Left ventricle myocardium superior (tissue), 1 donor: Measurements from ENCODE around the gene ABHD8. TPM values are rescaled to one million over a fixed set of nuclear protein-coding genes. Genes with fewer than 3 reads are reported as not detected.
A peak's percentile ranks its signal among the peaks of the same experiment; 100 is the strongest.

Experiments
- ATAC-seq: fragments of 200-7000 bp; cut with Tn5 transposase; one replicate; pipeline ENCODE4 v1.9.1; 2020; ENCODE audit warnings: mild to moderate bottlenecking, moderate library complexity
- DNase-seq: peaks from one replicate; pipeline ENCODE4 v3.0.0-alpha.2; 2020
- intact Hi-C: fragments of 100-400 bp; cut with micrococcal nuclease; formaldehyde crosslinking; loops from one replicate; pipeline ENCODE4 v1.11.0; 2022
- long read RNA-seq: library from polyadenylated mRNA; unstranded; transcript quantifications from one replicate; pipeline ENCODE4 v2.0.0, GENCODE V29; 2021
- total RNA-seq: library from RNA; stranded (reverse); fragmentation: NEBNext Ultra II Directional; extraction: Animal tissue kit (Norgen Biotek cat#: 25700); gene quantifications from one replicate; pipeline ENCODE4 v1.2.1, GENCODE V29; 2021
- donor health status: DM: no; HTN: yes; CAD: no; lungs with severe emphysema.

Gene ABHD8, protein sequence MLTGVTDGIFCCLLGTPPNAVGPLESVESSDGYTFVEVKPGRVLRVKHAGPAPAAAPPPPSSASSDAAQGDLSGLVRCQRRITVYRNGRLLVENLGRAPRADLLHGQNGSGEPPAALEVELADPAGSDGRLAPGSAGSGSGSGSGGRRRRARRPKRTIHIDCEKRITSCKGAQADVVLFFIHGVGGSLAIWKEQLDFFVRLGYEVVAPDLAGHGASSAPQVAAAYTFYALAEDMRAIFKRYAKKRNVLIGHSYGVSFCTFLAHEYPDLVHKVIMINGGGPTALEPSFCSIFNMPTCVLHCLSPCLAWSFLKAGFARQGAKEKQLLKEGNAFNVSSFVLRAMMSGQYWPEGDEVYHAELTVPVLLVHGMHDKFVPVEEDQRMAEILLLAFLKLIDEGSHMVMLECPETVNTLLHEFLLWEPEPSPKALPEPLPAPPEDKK
- total RNA-seq = 14.8 TPM
- long read RNA-seq, transcript ABHD8-201 (5 exons, 2,090 nt) = major isoform, 24 of 28 reads
- long read RNA-seq, partial matches to known transcripts = 3 of 28 reads
- long read RNA-seq, other reads (novel, unspliced or antisense) = 1 of 28 reads

DNA sequence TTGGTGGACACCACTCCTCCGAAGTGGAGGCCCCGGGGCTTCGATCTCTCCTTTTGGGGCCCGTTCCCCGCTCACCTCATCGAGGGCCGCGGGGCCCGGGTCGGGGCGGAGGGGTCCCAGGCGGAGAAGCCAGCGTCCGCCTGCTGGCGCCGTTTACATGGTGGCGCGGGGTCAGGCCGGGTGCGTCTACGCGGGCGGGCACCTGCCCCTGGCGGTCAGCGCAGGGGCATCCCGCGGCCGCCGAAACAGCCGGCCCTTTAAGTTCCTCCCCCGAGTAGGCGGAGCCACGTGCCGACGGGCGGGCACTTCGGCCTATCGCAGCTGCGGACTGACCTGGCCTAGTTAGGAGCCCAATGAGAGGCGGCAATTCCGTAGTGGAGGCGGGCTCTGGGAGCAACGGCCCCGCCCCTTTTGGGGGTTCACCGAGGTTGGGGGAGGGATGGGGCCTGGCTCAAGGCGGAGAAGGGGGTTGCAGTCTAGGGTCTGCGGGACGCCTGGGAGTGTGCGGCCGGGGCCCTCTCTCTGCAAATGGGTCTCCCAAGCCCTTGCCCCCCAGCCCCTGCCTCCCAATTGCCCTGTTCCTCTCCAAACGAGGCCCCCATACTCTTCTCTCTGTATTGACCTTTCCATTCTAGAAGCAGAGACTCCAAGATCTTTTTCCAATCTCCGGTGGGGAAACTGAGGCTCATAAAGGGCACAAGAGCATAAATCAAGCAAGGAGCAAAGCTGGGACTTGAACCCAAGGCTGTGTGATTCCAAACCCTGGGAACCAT, at the start of gene ABHD8:
Gene ABHD8 (minus strand): TSS at position 259 of the 773 bp plus-strand sequence. CDS start 1,809 bp downstream, outside the sequence.
- intact Hi-C loops = no loop called here
- peak; percentile 78 for ATAC-seq

DNA sequence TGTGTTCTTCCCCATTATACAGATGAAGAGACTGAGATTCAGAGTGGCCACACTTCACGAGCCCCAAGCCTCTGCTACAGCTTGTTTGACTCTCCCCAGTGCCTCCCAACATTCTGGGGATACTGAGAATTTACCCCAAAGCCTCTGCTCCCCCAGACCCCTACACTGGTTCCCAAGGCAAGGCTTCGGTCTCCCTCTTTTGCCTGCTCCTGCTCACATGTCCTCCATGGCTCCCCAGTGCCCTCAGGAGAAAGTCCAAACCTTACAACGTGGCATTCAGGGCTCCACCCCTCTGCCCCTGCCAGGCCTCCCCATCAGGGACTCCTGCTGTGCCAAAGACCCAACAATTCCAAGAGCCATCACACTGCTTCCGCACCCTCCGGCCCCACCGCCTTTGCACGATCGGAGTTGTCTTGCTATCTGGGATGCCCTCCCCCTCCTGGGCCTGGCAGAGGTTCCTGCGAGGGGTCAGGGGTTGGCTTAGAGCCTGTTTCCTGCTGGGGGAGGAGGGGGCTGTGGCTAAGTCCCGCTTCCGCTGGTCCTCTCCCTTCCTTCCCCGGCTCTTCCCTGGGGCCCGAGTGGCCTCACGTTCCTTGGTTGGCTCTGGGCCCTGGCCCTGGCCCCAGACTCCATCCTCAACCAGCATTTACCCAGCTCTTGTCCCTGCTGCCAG, 49.5 kb upstream of the ABHD8 start:
- ATAC-seq = no peak
- DNase-seq = peak; percentile 38
- intact Hi-C loops = no loop called here

More for the DNA sequence above, at the start of gene ABHD8:
- peak; percentile 97 for DNase-seq

DNA sequence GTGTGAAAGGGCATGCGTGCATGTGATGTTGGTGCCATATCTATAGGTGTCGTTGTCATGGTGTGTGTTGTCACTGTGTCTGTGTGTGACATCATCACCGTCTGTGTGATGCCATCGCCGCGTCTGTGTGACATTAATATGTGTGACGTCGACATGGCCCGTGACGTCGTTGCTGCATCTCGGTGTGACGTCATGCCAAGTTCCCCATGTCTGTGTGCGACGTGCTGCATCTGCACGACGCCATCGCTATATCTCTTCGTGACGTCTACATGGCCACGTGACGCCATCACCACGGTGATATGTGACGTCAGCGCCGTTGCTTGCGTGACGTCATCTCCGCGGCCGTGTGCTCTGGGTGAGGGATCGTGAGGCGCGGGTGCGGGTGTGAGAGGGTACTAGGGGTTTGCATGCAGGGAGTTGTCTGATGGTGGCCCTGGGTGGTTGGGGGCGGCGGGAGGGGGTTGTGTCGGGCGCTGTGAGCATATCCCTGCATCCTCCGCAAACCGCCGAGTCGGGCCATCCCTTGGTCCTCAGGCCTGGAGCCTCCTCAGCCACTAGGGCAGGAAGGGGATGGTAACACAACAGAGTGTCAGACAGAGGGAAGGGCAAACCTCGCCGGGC, 48.7 kb upstream of the ABHD8 start:
- DNase-seq = no peak
- intact Hi-C loops = no loop called here
- ATAC-seq = no peak

DNA sequence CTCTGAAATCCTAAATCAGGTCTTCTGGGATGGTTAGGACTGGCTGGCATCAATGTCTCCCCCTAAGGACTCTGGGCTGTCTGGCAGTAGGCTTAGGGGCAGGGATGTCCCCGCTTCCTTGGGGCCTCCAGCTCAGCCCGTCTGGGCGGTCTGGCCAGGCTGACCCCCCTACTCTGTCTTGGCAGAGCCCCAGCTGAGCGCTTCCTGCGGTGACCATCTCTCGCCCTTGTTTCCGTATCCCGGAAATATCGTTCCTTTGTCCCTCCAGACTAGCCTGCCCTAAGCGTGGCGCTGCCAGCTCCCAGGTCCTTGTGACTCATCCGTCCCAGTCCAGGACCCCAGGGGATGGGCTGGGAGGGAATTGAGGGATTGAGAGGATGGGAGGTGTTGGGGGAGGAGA, 45.5 kb upstream of the ABHD8 start:
- peak; percentile 78 for DNase-seq
- intact Hi-C loops = loop anchor here (5.0 kb wide), 1 partner anchor 39 kb away; no protein-coding TSS in a partner anchor
- ATAC-seq = peak; percentile 72

DNA sequence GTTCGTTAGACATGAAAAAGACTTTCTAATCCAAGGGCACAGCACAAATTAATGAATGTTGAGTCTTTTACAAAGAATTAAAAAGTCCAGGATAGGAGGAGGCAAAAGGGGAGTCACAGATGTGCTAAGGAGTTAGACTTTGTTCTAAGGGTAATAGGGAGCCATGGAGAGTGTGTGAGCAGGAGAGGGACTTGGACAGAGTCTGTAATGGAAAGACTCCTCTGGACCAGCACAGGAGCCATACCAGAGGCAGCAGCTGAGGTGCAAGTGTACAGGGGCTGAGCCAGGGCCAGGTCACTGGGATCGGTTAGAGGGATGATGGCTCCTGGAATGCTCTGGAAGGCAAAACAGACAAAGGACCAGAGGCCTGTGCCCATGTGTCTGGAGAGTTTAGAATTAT, 44.7 kb upstream of the ABHD8 start:
- DNase-seq = no peak
- ATAC-seq = no peak
- intact Hi-C loops = loop anchor here (5.0 kb wide), 1 partner anchor 39 kb away; no protein-coding TSS in a partner anchor

DNA sequence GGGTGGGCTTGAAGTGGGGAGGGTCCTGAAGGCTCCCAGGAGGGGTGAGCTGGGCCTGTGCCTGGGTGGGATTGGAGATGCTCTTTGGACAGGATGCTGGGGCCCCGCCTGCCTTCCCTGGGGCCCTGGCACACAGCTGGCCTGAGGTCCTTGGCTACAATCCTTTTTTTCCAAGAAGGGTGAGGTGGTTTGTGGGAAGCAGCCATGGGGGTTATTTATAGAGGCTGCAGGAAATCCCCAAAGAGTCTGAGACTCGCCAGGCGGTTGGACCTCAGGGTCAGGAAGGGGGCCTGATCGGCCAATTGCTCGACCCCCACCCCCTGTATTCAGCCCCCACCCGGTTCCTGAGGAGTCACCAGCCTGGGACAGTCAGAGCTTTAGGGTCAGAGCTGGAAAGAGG, 44.1 kb upstream of the ABHD8 start:
- peak; percentile 66 for ATAC-seq
- DNase-seq = peak; percentile 47
- intact Hi-C loops = loop anchor here (5.0 kb wide), 1 partner anchor 40 kb away; no protein-coding TSS in a partner anchor

DNA sequence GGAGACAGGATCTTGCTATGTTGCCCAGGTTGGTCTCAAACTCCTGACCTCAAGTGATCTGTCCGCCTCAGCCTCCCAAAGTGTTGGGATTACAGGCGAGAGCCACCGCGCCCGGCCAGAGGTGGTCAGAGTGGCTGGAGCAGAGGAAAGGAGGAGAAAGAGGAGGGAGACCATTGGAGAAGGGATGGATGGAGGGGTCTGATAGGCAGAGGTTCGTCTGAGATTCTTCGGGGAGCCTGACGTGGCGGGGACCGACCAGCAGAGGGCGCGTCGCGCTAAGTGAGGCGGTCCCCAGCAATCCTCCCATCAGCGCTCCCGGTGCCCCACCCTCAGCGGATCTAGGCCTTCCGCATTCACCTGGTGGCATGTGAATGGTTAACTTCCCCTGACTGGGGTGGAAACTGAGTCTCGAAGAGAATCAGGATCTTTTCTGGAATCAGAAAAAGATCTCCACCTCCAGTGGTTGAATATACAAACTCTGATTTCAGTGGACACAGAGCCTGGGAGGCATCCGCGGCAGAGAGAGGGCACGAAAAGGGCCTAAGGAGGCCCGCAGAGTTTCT, 43.0 kb upstream of the ABHD8 start:
- intact Hi-C loops = loop anchor here (5.0 kb wide), 1 partner anchor 41 kb away; no protein-coding TSS in a partner anchor
- peak; percentile 88 for DNase-seq
- ATAC-seq = peak; percentile 82

DNA sequence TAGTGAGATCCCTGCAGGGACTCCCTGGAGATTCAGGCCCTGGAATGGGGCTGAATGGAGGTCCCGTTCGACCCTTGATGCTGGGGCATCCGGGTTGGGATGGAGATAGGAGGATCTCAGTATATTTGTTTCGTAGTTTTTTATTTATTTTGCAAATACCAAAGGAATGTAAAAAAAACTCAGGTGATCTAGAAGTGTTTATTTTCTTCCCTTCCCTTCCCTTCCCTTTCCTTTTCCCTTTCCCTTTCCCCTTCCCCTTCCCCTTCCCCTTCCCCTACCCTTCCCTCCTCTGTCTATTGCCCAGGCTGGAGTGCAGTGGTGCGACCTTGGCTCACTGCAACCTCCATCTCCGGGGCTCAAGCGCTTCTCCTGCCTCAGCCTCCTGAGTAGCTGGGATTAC, 38.6 kb upstream of the ABHD8 start:
- no peak for DNase-seq
- no peak for ATAC-seq
- intact Hi-C loops = no loop called here

DNA sequence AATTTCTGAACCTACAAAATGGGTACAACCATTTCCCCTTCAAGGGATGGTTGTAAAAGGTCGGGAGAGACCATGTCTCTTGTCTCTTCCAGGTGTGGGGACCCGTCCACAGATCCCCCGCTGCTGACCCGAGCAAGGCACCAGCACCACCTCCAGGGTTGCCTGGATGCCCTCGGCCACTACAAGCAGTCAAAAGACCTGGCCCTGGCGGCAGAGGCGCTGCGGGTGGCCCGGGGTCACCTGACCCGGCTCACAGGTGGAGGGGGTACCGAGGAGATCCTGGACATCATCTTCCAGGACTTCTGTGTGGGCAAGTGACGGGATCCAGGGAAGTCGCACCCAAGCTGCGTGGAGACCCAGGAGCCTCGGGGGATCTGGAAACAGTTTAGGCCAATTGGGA, 38.2 kb upstream of the ABHD8 start:
- intact Hi-C loops = no loop called here
- no peak for DNase-seq
- no peak for ATAC-seq

DNA sequence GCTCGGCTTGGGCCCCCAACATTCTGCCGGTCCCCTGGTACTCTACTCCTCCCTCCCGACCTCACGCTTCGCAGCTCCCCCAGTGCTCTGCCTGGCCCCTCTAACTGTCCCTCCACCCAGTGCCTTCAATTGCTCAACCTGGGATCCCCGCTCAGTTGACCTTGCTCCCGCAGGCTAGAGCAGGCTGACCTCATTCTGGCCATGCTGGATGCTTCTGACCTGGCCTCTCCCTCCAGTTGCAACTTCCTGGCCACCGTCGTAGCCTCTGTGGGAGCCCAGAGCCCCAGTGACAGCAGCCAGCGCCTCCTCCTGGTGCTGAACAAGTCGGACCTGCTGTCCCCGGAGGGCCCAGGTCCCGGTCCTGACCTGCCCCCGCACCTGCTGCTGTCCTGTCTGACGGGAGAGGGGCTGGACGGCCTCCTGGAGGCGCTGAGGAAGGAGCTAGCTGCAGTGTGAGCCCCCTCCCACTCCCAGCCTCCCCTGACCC, 37.7 kb upstream of the ABHD8 start:
- intact Hi-C loops = no loop called here
- DNase-seq (no peak), ATAC-seq (no peak)

DNA sequence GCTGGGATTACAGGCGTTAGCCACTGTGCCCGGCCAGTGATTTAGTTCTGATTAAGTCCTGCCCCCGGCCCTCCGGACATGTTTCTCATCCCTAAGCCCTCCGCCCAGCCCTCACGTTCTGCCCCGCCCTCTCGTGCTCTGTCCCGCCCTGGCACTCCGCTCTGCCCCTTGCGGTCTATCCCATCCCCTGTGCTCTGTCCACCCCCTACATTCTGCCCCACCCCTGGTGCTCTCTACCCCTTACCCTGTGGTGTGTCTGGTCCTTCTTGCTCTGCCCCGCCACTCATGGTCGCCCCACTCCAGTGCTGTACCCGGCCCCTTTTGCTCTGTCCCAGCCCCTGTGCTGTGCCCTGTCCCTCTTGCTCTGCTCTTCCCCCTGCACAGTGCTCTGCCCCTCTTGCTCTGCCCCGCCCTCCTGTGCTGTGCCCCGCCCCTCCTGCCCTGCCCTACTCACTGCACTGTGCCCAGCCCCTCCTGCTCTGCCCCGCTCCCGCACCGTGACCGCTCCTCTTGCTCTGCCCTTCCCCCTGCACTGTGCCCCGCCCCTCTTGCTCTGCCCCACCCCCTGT, 37.2 kb upstream of the ABHD8 start:
- peak; percentile 38 for DNase-seq

DNA sequence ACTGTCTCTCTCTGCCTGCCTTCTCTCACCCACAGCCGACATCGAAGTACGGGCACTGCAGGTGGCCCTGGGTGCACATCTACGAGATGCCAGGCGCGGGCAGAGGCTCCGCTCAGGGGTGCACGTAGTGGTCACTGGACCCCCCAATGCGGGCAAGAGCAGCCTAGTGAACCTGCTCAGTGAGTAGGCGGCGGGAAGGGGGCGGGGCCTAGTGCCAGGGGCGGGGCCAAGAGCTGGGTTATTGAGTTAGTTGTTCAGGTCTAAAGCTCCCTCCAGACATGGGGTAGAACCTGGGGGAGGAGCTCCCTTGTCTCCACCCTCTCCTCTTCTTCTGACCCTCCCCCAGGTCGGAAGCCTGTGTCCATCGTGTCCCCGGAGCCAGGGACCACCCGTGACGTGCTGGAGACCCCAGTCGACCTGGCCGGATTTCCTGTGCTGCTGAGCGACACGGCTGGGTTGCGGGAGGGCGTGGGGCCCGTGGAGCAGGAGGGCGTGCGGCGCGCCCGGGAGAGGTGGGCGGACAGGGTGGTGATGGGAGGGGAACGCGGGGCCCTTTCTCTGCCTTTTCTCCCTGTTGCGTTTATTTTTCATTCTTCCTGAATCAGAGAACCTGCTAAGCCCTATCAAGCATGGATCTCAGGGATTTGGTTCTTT, 36.0 kb upstream of the ABHD8 start:
- intact Hi-C loops = no loop called here
- ATAC-seq = no peak
- no peak for DNase-seq

More for the DNA sequence above, 37.2 kb upstream of the ABHD8 start:
- intact Hi-C loops = no loop called here
- ATAC-seq = no peak

DNA sequence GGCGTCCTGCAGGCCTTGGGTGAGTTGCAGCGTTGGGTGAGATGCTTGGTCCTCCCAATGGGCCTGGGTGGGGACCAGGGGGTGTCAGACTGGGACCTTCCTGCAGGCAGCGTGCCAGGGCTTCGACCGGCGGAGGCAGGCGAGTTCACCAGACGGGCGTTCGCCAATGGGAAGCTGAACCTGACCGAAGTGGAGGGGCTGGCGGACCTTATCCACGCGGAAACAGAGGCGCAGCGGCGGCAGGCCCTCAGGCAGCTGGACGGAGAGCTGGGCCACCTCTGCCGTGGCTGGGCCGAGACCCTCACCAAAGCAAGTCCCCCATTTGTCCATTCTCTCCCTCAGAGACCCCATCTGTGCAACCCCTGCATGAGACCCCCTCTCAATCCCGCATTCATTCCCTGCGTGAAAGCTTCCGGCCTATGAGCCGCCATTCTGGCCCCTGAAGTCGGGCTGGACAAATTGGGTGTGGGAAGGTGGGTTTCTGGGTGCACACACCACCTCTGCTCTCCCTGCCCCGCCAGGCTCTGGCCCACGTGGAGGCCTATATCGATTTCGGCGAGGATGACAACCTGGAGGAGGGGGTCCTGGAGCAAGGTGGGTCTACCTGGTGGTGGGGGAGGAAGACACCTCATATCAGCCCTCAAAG, 35.3 kb upstream of the ABHD8 start:
- intact Hi-C loops = no loop called here

DNA sequence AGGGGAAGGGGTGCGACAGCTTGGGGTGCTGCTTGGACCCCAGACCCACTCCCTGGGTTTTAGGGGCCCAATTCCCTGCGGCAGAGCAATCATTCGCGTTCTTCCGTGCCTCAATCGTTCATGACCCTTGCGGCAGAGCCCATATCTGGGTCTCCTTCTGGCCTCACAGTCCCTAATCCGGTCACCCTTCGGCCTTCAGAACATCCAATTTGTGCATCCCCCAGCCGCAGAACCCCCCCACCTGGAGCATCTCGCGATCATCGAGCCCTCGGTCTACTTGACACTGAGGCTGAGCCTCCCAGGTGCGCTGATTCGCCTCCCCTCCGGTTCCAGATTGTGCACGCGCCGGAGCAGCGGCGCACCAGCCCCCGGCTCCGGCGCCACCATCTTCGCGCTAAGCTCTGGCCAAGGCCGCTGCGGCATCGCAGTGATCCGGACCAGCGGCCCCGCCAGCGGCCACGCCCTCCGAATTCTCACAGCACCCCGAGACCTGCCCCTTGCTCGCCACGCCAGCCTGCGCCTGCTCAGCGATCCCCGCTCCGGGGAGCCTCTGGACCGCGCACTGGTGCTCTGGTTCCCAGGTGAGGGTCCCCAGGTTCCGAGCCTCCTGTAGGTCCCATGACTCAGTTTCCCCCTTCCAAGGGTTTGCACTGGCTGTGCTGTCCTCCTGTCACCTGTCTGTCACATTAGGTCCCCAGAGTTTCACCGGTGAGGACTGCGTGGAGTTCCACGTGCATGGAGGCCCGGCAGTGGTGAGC, 34.6 kb upstream of the ABHD8 start:
- ATAC-seq (no peak), DNase-seq (peak; percentile 37)
- intact Hi-C loops = no loop called here

More for the DNA sequence above, 35.3 kb upstream of the ABHD8 start:
- DNase-seq (peak; percentile 48), ATAC-seq (no peak)

DNA sequence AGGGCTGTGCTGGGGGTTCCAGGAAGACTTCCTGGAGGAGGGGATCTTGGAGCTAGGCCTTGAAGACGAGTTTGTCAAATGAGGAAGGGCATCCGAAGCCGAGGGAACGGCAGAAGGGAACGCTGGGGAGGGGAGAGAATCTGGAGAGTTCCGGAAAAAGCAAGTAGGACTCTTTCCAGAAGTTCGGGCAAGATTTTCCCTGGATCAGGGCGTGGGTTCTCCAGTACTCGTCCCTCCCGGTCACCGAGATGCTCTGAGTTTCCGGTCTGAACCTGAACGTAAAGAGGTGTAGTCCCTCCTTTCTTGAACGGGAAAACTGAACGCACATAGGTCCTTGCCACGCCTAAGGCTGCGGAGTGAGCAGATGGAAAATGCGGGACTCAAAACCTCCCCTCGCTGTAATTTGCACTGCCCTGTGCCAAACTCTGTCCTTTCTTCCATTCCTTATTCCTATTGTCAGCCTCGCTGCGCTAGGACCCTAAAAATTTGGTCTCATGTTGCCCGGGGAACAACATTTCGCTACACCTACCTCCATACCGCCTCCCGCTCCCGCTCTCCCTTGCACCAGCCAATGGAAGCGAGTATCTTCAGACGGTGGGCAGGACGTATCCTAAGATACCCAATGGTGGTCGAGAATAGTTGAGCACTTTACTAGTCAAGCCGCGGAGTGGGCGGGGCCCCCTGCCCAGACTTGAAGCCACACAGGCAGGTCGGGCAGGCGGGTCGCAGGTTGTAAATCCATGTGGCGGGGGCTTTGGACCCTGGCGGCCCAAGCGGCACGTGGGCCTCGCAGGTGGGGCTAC, 33.8 kb upstream of the ABHD8 start, which contains the start of gene GTPBP3:
Gene GTPBP3 (plus strand): TSS at position 682 of the 803 bp plus-strand sequence. CDS start 59 bp downstream, at position 741.
- ATAC-seq (peak; percentile 90), DNase-seq (peak; percentile 98)
- intact Hi-C loops = no loop called here
